Liver (tissue), 3 donors: ENCODE measurements around the gene AFAP1.

Experiments
- SP1 ChIP-seq: IDR thresholded peaks from 2 replicates; pipeline ENCODE4 v1.6.1; 2018; ENCODE audit warnings: antibody characterized with exemption, mild to moderate bottlenecking
- TF ChIP-seq, protein P1 (sequence below): fragments of 150-350 bp; IDR thresholded peaks from 2 replicates; pipeline ENCODE4 v1.5.1; 2017; ENCODE audit warnings: improper control_type of control experiment, low read depth, low read length; ENCODE audit not compliant: missing input control
- TF ChIP-seq, protein P2 (sequence below): IDR thresholded peaks from 2 replicates; pipeline ENCODE4 v1.6.1; 2016; ENCODE audit warnings: antibody characterized with exemption
- TF ChIP-seq, protein P3 (sequence below): IDR thresholded peaks from 2 replicates; pipeline ENCODE4 v1.6.1; 2016; ENCODE audit warnings: antibody characterized with exemption, mild to moderate bottlenecking
- donor health status: healthy.
- donor health status: healthy.

DNA sequence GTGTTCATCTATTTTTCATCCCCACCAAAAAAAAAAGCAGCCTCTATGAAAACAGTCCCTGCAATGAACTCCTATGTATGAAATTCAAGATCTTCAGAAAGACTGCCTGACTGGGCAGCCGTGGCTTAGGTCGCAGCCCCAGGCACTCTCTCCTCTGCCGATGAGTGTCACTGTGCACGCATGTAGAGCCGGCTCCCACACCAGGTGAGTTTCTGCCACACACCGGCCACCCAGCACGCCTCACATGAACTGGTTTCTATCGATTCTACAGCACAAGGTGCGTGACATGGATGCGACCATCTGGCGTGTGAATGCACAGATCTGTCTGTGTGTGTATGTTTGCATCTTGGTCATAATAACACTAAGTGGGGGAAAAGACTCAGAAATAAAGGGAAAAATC lies 140.4 kb downstream of the AFAP1 start:
- TF ChIP-seq, protein P1, sequence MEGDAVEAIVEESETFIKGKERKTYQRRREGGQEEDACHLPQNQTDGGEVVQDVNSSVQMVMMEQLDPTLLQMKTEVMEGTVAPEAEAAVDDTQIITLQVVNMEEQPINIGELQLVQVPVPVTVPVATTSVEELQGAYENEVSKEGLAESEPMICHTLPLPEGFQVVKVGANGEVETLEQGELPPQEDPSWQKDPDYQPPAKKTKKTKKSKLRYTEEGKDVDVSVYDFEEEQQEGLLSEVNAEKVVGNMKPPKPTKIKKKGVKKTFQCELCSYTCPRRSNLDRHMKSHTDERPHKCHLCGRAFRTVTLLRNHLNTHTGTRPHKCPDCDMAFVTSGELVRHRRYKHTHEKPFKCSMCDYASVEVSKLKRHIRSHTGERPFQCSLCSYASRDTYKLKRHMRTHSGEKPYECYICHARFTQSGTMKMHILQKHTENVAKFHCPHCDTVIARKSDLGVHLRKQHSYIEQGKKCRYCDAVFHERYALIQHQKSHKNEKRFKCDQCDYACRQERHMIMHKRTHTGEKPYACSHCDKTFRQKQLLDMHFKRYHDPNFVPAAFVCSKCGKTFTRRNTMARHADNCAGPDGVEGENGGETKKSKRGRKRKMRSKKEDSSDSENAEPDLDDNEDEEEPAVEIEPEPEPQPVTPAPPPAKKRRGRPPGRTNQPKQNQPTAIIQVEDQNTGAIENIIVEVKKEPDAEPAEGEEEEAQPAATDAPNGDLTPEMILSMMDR, result no peak
- TF ChIP-seq SP1, result no peak
- TF ChIP-seq, protein P2, sequence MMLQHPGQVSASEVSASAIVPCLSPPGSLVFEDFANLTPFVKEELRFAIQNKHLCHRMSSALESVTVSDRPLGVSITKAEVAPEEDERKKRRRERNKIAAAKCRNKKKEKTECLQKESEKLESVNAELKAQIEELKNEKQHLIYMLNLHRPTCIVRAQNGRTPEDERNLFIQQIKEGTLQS, result no peak
- TF ChIP-seq, protein P3, sequence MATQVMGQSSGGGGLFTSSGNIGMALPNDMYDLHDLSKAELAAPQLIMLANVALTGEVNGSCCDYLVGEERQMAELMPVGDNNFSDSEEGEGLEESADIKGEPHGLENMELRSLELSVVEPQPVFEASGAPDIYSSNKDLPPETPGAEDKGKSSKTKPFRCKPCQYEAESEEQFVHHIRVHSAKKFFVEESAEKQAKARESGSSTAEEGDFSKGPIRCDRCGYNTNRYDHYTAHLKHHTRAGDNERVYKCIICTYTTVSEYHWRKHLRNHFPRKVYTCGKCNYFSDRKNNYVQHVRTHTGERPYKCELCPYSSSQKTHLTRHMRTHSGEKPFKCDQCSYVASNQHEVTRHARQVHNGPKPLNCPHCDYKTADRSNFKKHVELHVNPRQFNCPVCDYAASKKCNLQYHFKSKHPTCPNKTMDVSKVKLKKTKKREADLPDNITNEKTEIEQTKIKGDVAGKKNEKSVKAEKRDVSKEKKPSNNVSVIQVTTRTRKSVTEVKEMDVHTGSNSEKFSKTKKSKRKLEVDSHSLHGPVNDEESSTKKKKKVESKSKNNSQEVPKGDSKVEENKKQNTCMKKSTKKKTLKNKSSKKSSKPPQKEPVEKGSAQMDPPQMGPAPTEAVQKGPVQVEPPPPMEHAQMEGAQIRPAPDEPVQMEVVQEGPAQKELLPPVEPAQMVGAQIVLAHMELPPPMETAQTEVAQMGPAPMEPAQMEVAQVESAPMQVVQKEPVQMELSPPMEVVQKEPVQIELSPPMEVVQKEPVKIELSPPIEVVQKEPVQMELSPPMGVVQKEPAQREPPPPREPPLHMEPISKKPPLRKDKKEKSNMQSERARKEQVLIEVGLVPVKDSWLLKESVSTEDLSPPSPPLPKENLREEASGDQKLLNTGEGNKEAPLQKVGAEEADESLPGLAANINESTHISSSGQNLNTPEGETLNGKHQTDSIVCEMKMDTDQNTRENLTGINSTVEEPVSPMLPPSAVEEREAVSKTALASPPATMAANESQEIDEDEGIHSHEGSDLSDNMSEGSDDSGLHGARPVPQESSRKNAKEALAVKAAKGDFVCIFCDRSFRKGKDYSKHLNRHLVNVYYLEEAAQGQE, result no peak
